H1 (cell line): ENCODE data around the gene GRK5. TPM values are rescaled to one million over a fixed set of nuclear protein-coding genes. Genes with fewer than 3 reads are reported as not detected.

Experiments
- CEBPB ChIP-seq: IDR thresholded peaks from 2 replicates; pipeline ENCODE4 v1.6.1; 2012; ENCODE audit warnings: low read depth, low read length
- CHD2 ChIP-seq: IDR thresholded peaks from 2 replicates; pipeline ENCODE4 v1.6.1; 2012; ENCODE audit warnings: low read length, improper control_type of control experiment
- JUN ChIP-seq: IDR thresholded peaks from 2 replicates; pipeline ENCODE4 v1.6.1; 2011; ENCODE audit warnings: low read depth, mild to moderate bottlenecking, improper control_type of control experiment, low read length
- RBBP5 ChIP-seq: IDR thresholded peaks from 2 replicates; pipeline ENCODE4 v1.7.1; 2012; ENCODE audit warnings: low read depth, mild to moderate bottlenecking, inconsistent platforms, low read length, moderate library complexity, borderline replicate concordance
- SIN3A ChIP-seq, 2 experiments: IDR thresholded peaks in 1 of 2; conservative IDR thresholded peaks in 1 of 2; 2 replicates each; pipeline ENCODE4 v1.6.1; 2011 to 2012; ENCODE audit warnings: low read length in 2 of 2, improper control_type of control experiment in 1 of 2, low read depth in 1 of 2, mild to moderate bottlenecking in 1 of 2
- SIRT6 ChIP-seq: IDR thresholded peaks from one replicate; pipeline ENCODE4 v1.7.1; 2012; ENCODE audit warnings: low read length, inconsistent platforms
- polyA plus RNA-seq, 7 experiments: library from polyadenylated mRNA; depleted of rRNA in 3 of 7; stranded (reverse) in 5 of 7; unstranded in 2 of 7; fragments of >200 nt in 5 of 7; fragments of 200-250 nt in 2 of 7; gene quantifications; 1 replicate in 5 of 7; 2 replicates in 1 of 7; 4 replicates in 1 of 7; pipeline versions ENCODE4 v1.2.1 to v1.2.3, GENCODE V29; 2011 to 2013; ENCODE audit warnings: missing spikeins in 2 of 7, mixed read lengths in 2 of 7
- total RNA-seq: library from RNA; stranded (reverse); fragmentation: NEBNext Ultra II Directional; extraction: Animal tissue kit (Norgen Biotek cat#: 25700); gene quantifications from 2 replicates; pipeline ENCODE4 v1.2.1, GENCODE V29; 2021
- TF ChIP-seq, protein P1 (sequence below): IDR thresholded peaks from 2 replicates; pipeline ENCODE4 v1.6.1; 2012; ENCODE audit warnings: inconsistent platforms

The GRK5 gene
- total and polyA plus RNA-seq, 2 of the 8 experiments (the other 6 are each of a cell fraction or from before 2014, with no cell fraction given) = 0.54 to 2.5 TPM

DNA sequence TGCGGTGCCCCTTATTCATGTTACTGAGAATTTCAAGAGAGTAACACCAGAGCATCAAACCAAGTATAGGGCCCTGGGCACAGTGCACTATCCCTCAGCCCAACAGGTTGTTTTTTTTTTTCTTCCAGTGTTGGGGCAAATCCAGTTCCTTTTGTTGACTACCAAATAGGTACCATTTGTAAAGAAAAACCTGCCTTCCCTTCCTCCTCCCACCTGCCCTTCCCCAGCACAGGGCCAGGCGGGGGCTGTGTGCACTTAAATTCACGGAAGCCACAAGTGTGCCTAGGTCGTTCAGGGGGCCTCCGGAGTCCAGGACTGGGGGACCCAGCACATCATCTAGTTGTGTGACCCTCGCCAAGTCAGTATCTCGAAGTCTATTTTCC lies 41.3 kb upstream of the GRK5 start (continued):
- TF ChIP-seq JUN = no peak
- no peak for TF ChIP-seq SIN3A (conservative IDR thresholded peaks at IDR 0.05 in 1 of 2, IDR thresholded peaks at IDR 0.05 in 1 of 2; ENCODE audit: low read depth in 1 of 2, low read length in 2 of 2)
- no peak for TF ChIP-seq CEBPB
- TF ChIP-seq CHD2 = no peak
- no peak for TF ChIP-seq SIRT6
- TF ChIP-seq, protein P1, sequence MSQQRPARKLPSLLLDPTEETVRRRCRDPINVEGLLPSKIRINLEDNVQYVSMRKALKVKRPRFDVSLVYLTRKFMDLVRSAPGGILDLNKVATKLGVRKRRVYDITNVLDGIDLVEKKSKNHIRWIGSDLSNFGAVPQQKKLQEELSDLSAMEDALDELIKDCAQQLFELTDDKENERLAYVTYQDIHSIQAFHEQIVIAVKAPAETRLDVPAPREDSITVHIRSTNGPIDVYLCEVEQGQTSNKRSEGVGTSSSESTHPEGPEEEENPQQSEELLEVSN = no peak
- TF ChIP-seq RBBP5 = no peak
